ENCODE results near the gene MYL5.

Gene MYL5

GRCh38 chr4:714087-714486 lies 39.7 kb downstream of the MYL5 start:
- H3K4me1 ChIP-seq (ENCODE audit: control extremely low read depth in 1 of 4, control insufficient read depth in 4 of 4, insufficient read depth in 4 of 4, low read length in 3 of 4), result peaks cover 0 to 2% (median 0%) of the 10 kb centered on the region in 4 experiments
- no peak overlapping the region for H3K4me3 ChIP-seq (ENCODE audit: control insufficient read depth in 1 of 7, extremely low read depth in 1 of 7, insufficient read depth in 4 of 7, low read depth in 2 of 7, low read length in 6 of 7)
- H3K9me3 ChIP-seq (ENCODE audit: control extremely low read depth in 1 of 5, control insufficient read depth in 4 of 5, insufficient read depth in 2 of 5, low read depth in 1 of 5, low read length in 4 of 5), result no peaks in the 10 kb centered on the region
- no peak overlapping the region for H3K27ac ChIP-seq (ENCODE audit: insufficient read depth in 1 of 2, low read depth in 1 of 2, low read length in 2 of 2, poor library complexity in 1 of 2, severe bottlenecking in 2 of 2)
- DNase-seq, result no peak
- POLR2A ChIA-PET, result no interaction called here
- CTCF ChIA-PET, result interaction anchor here (1.1 kb wide), 1 partner anchor 28 kb away, joined by 4 read pairs; no protein-coding TSS in a partner anchor
- peaks cover 7 to 27% (median 10%) of the 10 kb centered on the region in 4 experiments for H3K36me3 ChIP-seq (ENCODE audit: control insufficient read depth in 4 of 4, insufficient read depth in 4 of 4, low read length in 3 of 4)
- H3K27me3 ChIP-seq (replicated peaks in 2 of 5; ENCODE audit: control insufficient read depth in 4 of 5, insufficient read depth in 5 of 5, low read length in 4 of 5), result no peaks in the 10 kb centered on the region
- WGBS (ENCODE audit: insufficient coverage), result 95% methylated on average over 14 of the region's 18 CpGs

GRCh38 chr4:717601-718320 lies 43.4 kb downstream of the MYL5 start:
- Histone ChIP-seq H3K36me3 (ENCODE audit: control insufficient read depth in 4 of 4, insufficient read depth in 4 of 4, low read length in 3 of 4) (peaks cover 0 to 31% (median 4%) of the 10 kb centered on the region in 4 experiments), H3K27me3 (replicated peaks in 2 of 5; ENCODE audit: control insufficient read depth in 4 of 5, insufficient read depth in 5 of 5, low read length in 4 of 5) (no peaks in the 10 kb centered on the region), H3K27ac (ENCODE audit: insufficient read depth in 1 of 2, low read depth in 1 of 2, low read length in 2 of 2, poor library complexity in 1 of 2, severe bottlenecking in 2 of 2) (peak overlapping the region in 1 of 2 experiments; percentile 14), H3K4me1 (ENCODE audit: control extremely low read depth in 1 of 4, control insufficient read depth in 4 of 4, insufficient read depth in 4 of 4, low read length in 3 of 4) (peaks cover 0 to 23% (median 8%) of the 10 kb centered on the region in 4 experiments), H3K9me3 (ENCODE audit: control extremely low read depth in 1 of 5, control insufficient read depth in 4 of 5, insufficient read depth in 2 of 5, low read depth in 1 of 5, low read length in 4 of 5) (no peaks in the 10 kb centered on the region), H3K4me3 (ENCODE audit: control insufficient read depth in 1 of 7, extremely low read depth in 1 of 7, insufficient read depth in 4 of 7, low read depth in 2 of 7, low read length in 6 of 7) (no peak overlapping the region)
- ChIA-PET CTCF (interaction anchor here (1.5 kb wide), 1 partner anchor 8 kb away, joined by 5 read pairs; no protein-coding TSS in a partner anchor), POLR2A (no interaction called here)
- DNase-seq, result no peak
- WGBS (ENCODE audit: insufficient coverage), result 98% methylated on average over 34 of the region's 34 CpGs

DNA sequence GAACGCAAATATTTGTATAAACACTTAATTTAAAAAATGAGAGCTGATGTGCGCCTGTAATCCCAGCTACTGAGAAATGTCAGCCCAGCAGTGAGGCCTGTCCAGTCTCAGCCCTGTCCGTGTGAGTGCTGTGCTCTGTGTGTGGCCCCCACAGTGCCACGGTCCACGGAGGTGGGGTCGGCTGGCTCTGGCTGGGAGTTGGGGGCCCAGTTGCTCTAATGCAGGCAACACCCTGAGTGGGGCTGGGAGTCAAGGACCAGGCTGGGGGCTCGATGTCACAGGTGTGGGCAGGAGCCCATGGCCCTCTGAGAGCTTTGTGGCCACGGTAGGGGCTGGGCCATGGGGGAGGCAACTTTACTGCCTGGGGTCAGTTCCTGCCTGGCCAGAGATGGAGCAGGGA lies 44.1 kb downstream of the MYL5 start:
- WGBS (ENCODE audit: insufficient coverage), result 93% methylated on average over 4 of the region's 8 CpGs
- CTCF ChIA-PET, result interaction anchor here (1.3 to 1.5 kb wide), 2 partner anchors 9 to 34 kb away, joined by 5 read pairs; no protein-coding TSS in a partner anchor
- POLR2A ChIA-PET, result no interaction called here

GRCh38 chr4:720111-720860 lies 45.9 kb downstream of the MYL5 start:
- Histone ChIP-seq H3K27me3 (replicated peaks in 2 of 5; ENCODE audit: control insufficient read depth in 4 of 5, insufficient read depth in 5 of 5, low read length in 4 of 5) (no peaks in the 10 kb centered on the region), H3K4me1 (ENCODE audit: control extremely low read depth in 1 of 4, control insufficient read depth in 4 of 4, insufficient read depth in 4 of 4, low read length in 3 of 4) (peaks cover 0 to 30% (median 9%) of the 10 kb centered on the region in 4 experiments), H3K9me3 (ENCODE audit: control extremely low read depth in 1 of 5, control insufficient read depth in 4 of 5, insufficient read depth in 2 of 5, low read depth in 1 of 5, low read length in 4 of 5) (no peaks in the 10 kb centered on the region), H3K36me3 (ENCODE audit: control insufficient read depth in 4 of 4, insufficient read depth in 4 of 4, low read length in 3 of 4) (peaks cover 0 to 34% (median 5%) of the 10 kb centered on the region in 4 experiments), H3K27ac (ENCODE audit: insufficient read depth in 1 of 2, low read depth in 1 of 2, low read length in 2 of 2, poor library complexity in 1 of 2, severe bottlenecking in 2 of 2) (no peak overlapping the region), H3K4me3 (ENCODE audit: control insufficient read depth in 1 of 7, extremely low read depth in 1 of 7, insufficient read depth in 4 of 7, low read depth in 2 of 7, low read length in 6 of 7) (no peak overlapping the region)
- WGBS (ENCODE audit: insufficient coverage), result 97% methylated on average over 51 of the region's 59 CpGs
- DNase-seq, result no peak
- CTCF ChIA-PET, result interaction anchor here (1.6 kb wide), 1 partner anchor 11 kb away, joined by 3 read pairs; no protein-coding TSS in a partner anchor
- POLR2A ChIA-PET, result no interaction called here

More for the DNA sequence above, 44.1 kb downstream of the MYL5 start:
- Histone ChIP-seq H3K27ac (ENCODE audit: insufficient read depth in 1 of 2, low read depth in 1 of 2, low read length in 2 of 2, poor library complexity in 1 of 2, severe bottlenecking in 2 of 2) (no peak overlapping the region), H3K9me3 (ENCODE audit: control extremely low read depth in 1 of 5, control insufficient read depth in 4 of 5, insufficient read depth in 2 of 5, low read depth in 1 of 5, low read length in 4 of 5) (no peaks in the 10 kb centered on the region), H3K4me1 (ENCODE audit: control extremely low read depth in 1 of 4, control insufficient read depth in 4 of 4, insufficient read depth in 4 of 4, low read length in 3 of 4) (peaks cover 0 to 23% (median 8%) of the 10 kb centered on the region in 4 experiments), H3K27me3 (replicated peaks in 2 of 5; ENCODE audit: control insufficient read depth in 4 of 5, insufficient read depth in 5 of 5, low read length in 4 of 5) (no peaks in the 10 kb centered on the region), H3K4me3 (ENCODE audit: control insufficient read depth in 1 of 7, extremely low read depth in 1 of 7, insufficient read depth in 4 of 7, low read depth in 2 of 7, low read length in 6 of 7) (no peak overlapping the region), H3K36me3 (ENCODE audit: control insufficient read depth in 4 of 4, insufficient read depth in 4 of 4, low read length in 3 of 4) (peaks cover 0 to 36% (median 8%) of the 10 kb centered on the region in 4 experiments)
- DNase-seq, result no peak

GRCh38 chr4:721261-722168 lies 47.2 kb downstream of the MYL5 start:
- POLR2A ChIA-PET, result no interaction called here
- Histone ChIP-seq H3K27ac (ENCODE audit: insufficient read depth in 1 of 2, low read depth in 1 of 2, low read length in 2 of 2, poor library complexity in 1 of 2, severe bottlenecking in 2 of 2) (peak overlapping the region in 1 of 2 experiments; percentile 19), H3K36me3 (ENCODE audit: control insufficient read depth in 4 of 4, insufficient read depth in 4 of 4, low read length in 3 of 4) (peaks cover 0 to 34% (median 5%) of the 10 kb centered on the region in 4 experiments), H3K9me3 (ENCODE audit: control extremely low read depth in 1 of 5, control insufficient read depth in 4 of 5, insufficient read depth in 2 of 5, low read depth in 1 of 5, low read length in 4 of 5) (no peaks in the 10 kb centered on the region), H3K27me3 (replicated peaks in 2 of 5; ENCODE audit: control insufficient read depth in 4 of 5, insufficient read depth in 5 of 5, low read length in 4 of 5) (no peaks in the 10 kb centered on the region), H3K4me3 (ENCODE audit: control insufficient read depth in 1 of 7, extremely low read depth in 1 of 7, insufficient read depth in 4 of 7, low read depth in 2 of 7, low read length in 6 of 7) (peak overlapping the region in 1 of 7 experiments; percentile 38), H3K4me1 (ENCODE audit: control extremely low read depth in 1 of 4, control insufficient read depth in 4 of 4, insufficient read depth in 4 of 4, low read length in 3 of 4) (peaks cover 0 to 41% (median 19%) of the 10 kb centered on the region in 4 experiments)
- peak in 2 of 3 donors; percentile 14 to 41 for DNase-seq
- CTCF ChIA-PET, result interaction anchor here (1.4 to 1.6 kb wide), 2 partner anchors 12 to 21 kb away, joined by 3 read pairs; no protein-coding TSS in a partner anchor
- 76% methylated on average over 25 of the region's 31 CpGs for WGBS (ENCODE audit: insufficient coverage)

- 94% methylated on average over 34 of the region's 47 CpGs for WGBS (ENCODE audit: insufficient coverage)
- Histone ChIP-seq H3K4me1 (ENCODE audit: control extremely low read depth in 1 of 4, control insufficient read depth in 4 of 4, insufficient read depth in 4 of 4, low read length in 3 of 4) (peaks cover 0 to 48% (median 22%) of the 10 kb centered on the region in 4 experiments), H3K36me3 (ENCODE audit: control insufficient read depth in 4 of 4, insufficient read depth in 4 of 4, low read length in 3 of 4) (peaks cover 0 to 34% (median 5%) of the 10 kb centered on the region in 4 experiments), H3K27ac (ENCODE audit: insufficient read depth in 1 of 2, low read depth in 1 of 2, low read length in 2 of 2, poor library complexity in 1 of 2, severe bottlenecking in 2 of 2) (no peak overlapping the region), H3K9me3 (ENCODE audit: control extremely low read depth in 1 of 5, control insufficient read depth in 4 of 5, insufficient read depth in 2 of 5, low read depth in 1 of 5, low read length in 4 of 5) (no peaks in the 10 kb centered on the region), H3K27me3 (replicated peaks in 2 of 5; ENCODE audit: control insufficient read depth in 4 of 5, insufficient read depth in 5 of 5, low read length in 4 of 5) (no peaks in the 10 kb centered on the region), H3K4me3 (ENCODE audit: control insufficient read depth in 1 of 7, extremely low read depth in 1 of 7, insufficient read depth in 4 of 7, low read depth in 2 of 7, low read length in 6 of 7) (no peak overlapping the region)
- peak in 2 of 3 donors; percentile 47 to 54 for DNase-seq
- POLR2A ChIA-PET, result no interaction called here
- CTCF ChIA-PET, result interaction anchor here (1.4 kb wide), 1 partner anchor 20 kb away, joined by 3 read pairs; no protein-coding TSS in a partner anchor
Measured at GRCh38 chr4:722169-722725, 47.9 kb downstream of the MYL5 start.
